Activated CD8-positive, alpha-beta T cell treated with anti-CD3 and anti-CD28 coated beads for 36 hours (primary cell): ENCODE results near the gene CHST15. TPM values are rescaled to one million over a fixed set of nuclear protein-coding genes. Genes with fewer than 3 reads are reported as not detected.

Experiments
- ATAC-seq: fragments of 200-7000 bp; cut with Tn5 transposase; one replicate; pipeline ENCODE4 v1.10.0; 2021; ENCODE audit warnings: mild to moderate bottlenecking, moderate library complexity
- CTCF ChIA-PET: fragments of 350-600 bp; sonication (Branson Sonifier 250); formaldehyde crosslinking; loops from one replicate; lab custom pipeline; 2021; ENCODE audit warnings: antibody characterized with exemption; lab: Charles Lee
- POLR2A ChIA-PET: fragments of 350-600 bp; sonication (Branson Sonifier 250); formaldehyde crosslinking; loops from one replicate; lab custom pipeline; 2021; ENCODE audit warnings: antibody characterized with exemption; lab: Charles Lee
- DNase-seq: peaks from one replicate; pipeline ENCODE4 v3.0.0-alpha.2; 2020
- H3K27ac Mint-ChIP-seq: one replicate; pipeline ENCODE4 v1.8.0; 2021; ENCODE audit warnings: mild to moderate bottlenecking, mixed read lengths
- H3K27me3 Mint-ChIP-seq: one replicate; pipeline ENCODE4 v1.8.0; 2021; ENCODE audit warnings: mixed read lengths
- H3K36me3 Mint-ChIP-seq: one replicate; pipeline ENCODE4 v1.8.0; 2021; ENCODE audit warnings: low read depth, mixed read lengths
- H3K4me1 Mint-ChIP-seq: one replicate; pipeline ENCODE4 v1.8.0; 2021; ENCODE audit warnings: low read depth, mixed read lengths
- H3K4me3 Mint-ChIP-seq: one replicate; pipeline ENCODE4 v1.8.0; 2021; ENCODE audit warnings: mild to moderate bottlenecking, moderate library complexity, mixed read lengths
- H3K9me3 Mint-ChIP-seq: one replicate; pipeline ENCODE4 v1.8.0; 2021; ENCODE audit warnings: mixed read lengths
- intact Hi-C: fragments of 100-400 bp; cut with micrococcal nuclease; formaldehyde crosslinking; loops from one replicate; pipeline ENCODE4 v1.10.0; 2022
- total RNA-seq, 2 experiments: library from RNA; stranded (reverse); gene quantifications; one replicate each; pipeline ENCODE4 v1.2.3, GENCODE V29; 2021
- TF ChIP-seq, protein P1 (sequence below): fragments of 200-600 bp; IDR thresholded peaks from one replicate; pipeline ENCODE4 v1.8.0; 2022; ENCODE audit warnings: antibody characterized with exemption, mild to moderate bottlenecking

CHST15 gene
- total RNA-seq, 2 experiments from 2014 or later: 0.36 to 0.81 TPM

DNA sequence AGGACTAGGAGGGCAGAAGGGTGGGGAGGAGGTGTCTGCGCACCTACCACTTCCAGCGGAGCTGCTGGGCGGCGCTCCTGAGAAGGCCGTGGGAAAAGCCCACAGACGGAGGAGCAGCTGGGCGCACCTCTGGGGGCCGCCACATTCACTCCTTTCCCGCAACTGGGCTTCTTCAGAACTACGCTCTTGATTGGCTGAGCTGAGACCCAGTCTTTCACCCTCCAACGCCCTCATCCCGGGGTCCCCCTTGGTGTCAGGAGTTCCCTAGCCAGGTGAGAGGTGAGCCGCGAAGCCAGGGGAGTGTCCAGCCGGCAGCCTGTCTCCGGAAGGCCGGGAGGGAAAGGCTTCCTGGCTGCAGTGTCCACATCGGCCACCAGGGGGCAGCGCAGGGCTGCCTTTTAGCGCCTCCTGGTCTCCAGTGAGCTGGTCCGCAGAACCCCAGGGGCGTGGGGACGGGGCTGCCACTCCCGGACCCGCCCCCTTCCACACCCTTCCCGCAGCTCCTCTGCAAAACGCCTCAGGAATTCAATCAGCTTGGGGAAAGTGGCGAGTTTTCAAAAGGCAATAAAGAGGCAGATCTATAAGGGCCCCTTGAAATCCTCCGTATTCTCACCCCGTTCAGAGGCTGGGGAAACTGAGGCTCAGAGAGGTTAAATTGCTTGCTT lies 98.8 kb downstream of the CHST15 start:
- intact Hi-C loops: loop anchor here (1.0 kb wide), 1 partner anchor 395 kb away; no protein-coding TSS in a partner anchor
- POLR2A ChIA-PET: interaction anchor here (0.8 to 0.9 kb wide), 3 partner anchors 393 to 470 kb away, joined by 3 read pairs; no protein-coding TSS in a partner anchor

DNA sequence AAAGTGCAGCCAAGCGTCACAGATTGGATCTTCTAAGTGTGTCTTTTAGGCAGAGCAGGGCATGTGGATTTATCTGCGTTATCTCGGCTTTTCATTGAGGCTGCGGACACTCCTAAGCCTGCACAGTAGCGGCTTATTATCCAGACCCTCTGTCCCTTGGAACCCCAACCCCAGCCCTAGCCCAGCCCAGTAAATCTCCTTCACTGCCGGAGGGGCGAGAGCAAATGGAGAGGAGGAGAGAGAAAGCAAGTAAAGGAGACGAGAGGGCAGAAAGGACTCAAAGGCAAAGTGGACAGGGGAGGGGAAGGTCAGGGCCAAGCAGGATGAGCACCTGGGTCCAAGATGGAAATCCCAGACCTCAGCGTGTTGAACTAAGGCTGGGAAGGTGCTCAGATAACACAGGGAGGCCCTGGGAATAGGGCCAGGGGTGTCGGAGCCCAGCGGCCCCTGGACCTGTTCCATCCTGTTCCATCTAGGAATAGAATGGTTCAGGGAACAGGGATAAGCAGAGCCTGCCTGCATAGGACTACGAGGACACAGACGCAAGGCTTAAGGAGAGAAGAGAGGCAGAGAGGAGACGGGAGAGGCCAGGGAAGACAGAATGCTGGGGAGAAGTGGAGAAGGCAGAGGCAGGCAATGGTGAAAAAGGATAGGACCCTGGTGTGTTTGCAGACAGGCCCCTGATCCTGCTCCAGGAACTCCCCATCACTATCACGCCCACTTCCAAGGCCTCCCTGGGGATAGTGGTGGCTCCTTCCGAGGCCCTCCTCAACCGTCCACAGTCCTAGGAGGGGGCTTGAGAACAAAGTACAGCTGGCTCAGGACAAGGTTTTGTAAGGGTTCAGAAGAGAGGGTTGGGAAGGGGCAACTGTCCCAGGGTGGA lies 99.6 kb downstream of the CHST15 start:
- H3K9me3 Mint-ChIP-seq: no peaks in the 10 kb centered on the region
- CTCF ChIA-PET: interaction anchor here (0.8 to 7.1 kb wide), 39 partner anchors 9 to 472 kb away, joined by 3 to 193 read pairs (median 5); no protein-coding TSS in a partner anchor
- H3K36me3 Mint-ChIP-seq: no peaks in the 10 kb centered on the region
- intact Hi-C loops: loop anchor here (1.0 kb wide), 1 partner anchor 396 kb away; no protein-coding TSS in a partner anchor
- peaks cover 9% of the 10 kb centered on the region for H3K4me1 Mint-ChIP-seq
- POLR2A ChIA-PET: interaction anchor here (0.8 to 0.9 kb wide), 2 partner anchors 397 to 471 kb away, joined by 3 read pairs; no protein-coding TSS in a partner anchor
- no peak overlapping the region for H3K4me3 Mint-ChIP-seq
- H3K27me3 Mint-ChIP-seq: peaks cover 48% of the 10 kb centered on the region
- DNase-seq (no peak), ATAC-seq (no peak)
- TF ChIP-seq, protein P1, sequence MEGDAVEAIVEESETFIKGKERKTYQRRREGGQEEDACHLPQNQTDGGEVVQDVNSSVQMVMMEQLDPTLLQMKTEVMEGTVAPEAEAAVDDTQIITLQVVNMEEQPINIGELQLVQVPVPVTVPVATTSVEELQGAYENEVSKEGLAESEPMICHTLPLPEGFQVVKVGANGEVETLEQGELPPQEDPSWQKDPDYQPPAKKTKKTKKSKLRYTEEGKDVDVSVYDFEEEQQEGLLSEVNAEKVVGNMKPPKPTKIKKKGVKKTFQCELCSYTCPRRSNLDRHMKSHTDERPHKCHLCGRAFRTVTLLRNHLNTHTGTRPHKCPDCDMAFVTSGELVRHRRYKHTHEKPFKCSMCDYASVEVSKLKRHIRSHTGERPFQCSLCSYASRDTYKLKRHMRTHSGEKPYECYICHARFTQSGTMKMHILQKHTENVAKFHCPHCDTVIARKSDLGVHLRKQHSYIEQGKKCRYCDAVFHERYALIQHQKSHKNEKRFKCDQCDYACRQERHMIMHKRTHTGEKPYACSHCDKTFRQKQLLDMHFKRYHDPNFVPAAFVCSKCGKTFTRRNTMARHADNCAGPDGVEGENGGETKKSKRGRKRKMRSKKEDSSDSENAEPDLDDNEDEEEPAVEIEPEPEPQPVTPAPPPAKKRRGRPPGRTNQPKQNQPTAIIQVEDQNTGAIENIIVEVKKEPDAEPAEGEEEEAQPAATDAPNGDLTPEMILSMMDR: no peak
- no peak overlapping the region for H3K27ac Mint-ChIP-seq

More for the DNA sequence above, 98.8 kb downstream of the CHST15 start:
- no peaks in the 10 kb centered on the region for H3K9me3 Mint-ChIP-seq
- H3K27me3 Mint-ChIP-seq: peaks cover 43% of the 10 kb centered on the region
- H3K27ac Mint-ChIP-seq: no peak overlapping the region
- DNase-seq (peak; percentile 84), ATAC-seq (peak; percentile 86)
- no peaks in the 10 kb centered on the region for H3K36me3 Mint-ChIP-seq
- TF ChIP-seq, protein P1: peak; percentile 99
- H3K4me1 Mint-ChIP-seq: peaks cover 9% of the 10 kb centered on the region
- peak overlapping the region; percentile 20 for H3K4me3 Mint-ChIP-seq
- CTCF ChIA-PET: interaction anchor here (0.6 to 7.1 kb wide), 51 partner anchors 9 to 471 kb away, joined by 3 to 193 read pairs (median 4); no protein-coding TSS in a partner anchor

DNA sequence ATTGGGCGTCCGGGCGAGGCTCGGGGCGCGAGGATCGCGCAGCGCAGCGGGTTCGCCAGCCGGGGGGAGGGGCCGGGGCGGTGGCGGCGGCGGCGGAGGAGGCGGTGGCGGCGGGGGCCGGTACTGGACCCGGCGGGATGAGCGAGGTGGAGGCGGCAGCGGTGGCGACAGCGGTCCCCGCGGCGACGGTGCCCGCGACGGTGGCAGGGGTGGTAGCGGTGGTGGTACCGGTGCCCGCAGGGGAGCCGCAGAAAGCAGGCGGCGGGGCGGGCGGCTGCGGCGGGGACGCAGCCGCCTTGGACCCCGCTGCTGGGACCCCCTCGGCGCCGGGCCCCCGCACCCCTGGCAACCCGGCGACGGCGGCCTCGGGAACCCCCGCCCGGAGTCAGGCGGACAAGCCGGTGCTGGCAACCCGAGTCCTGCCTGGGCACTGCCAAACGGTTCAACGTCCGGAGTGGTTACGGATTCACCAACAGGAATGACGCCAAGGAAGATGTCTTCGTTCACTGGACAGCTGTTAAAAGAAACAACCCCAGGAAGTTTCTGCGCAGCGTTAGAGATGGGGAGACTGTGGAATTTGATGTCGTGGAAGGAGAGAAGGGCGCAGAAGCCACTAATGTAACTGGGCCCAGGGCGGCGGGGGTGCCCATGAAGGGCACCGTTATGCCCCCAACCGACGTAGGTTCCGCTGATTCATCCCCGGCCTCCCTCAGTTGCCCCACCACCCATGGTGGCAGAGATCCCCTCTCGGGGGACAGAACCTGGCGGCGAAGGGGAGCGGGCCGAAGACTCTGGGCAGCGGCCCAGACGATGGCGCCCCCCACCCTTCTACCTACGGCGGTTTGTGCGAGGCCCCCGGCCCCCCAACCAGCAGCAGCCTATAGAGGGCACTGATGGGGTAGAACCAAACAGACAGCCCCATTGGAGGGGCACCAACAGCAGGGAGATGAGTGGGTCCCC lies 101.5 kb downstream of the CHST15 start:
- peaks cover 9% of the 10 kb centered on the region for H3K4me1 Mint-ChIP-seq
- CTCF ChIA-PET: interaction anchor here (2.9 kb wide), 1 partner anchor 397 kb away, joined by 11 read pairs; no protein-coding TSS in a partner anchor
- no peak overlapping the region for H3K27ac Mint-ChIP-seq
- no peaks in the 10 kb centered on the region for H3K9me3 Mint-ChIP-seq
- intact Hi-C loops: no loop called here
- ATAC-seq: no peak
- no peaks in the 10 kb centered on the region for H3K36me3 Mint-ChIP-seq
- POLR2A ChIA-PET: no interaction called here
- TF ChIP-seq, protein P1: no peak
- no peak for DNase-seq
- peaks cover 47% of the 10 kb centered on the region for H3K27me3 Mint-ChIP-seq
- no peak overlapping the region for H3K4me3 Mint-ChIP-seq

DNA sequence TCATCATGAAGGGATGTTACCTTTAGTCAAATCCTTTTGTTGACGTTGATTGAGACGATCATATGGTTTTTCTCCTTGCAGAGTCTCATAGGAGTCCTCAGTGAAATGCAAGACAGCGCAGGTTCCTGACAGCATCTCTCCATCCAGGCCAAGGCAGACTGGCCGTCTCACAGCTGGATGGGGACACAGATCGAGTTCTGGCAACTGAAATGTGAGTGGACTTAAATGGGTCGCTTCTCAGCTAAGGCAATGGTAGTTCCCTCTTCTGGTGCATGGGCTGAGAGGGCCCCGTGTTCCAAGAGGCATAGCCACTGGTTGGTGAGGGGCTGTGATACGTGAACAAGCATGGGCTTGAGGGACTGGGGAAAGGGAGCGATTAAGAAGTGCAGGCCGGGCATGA lies 102.5 kb downstream of the CHST15 start:
- Mint-ChIP-seq H3K9me3 (no peaks in the 10 kb centered on the region), H3K27ac (no peak overlapping the region), H3K4me3 (no peak overlapping the region), H3K4me1 (peaks cover 9% of the 10 kb centered on the region), H3K27me3 (peaks cover 47% of the 10 kb centered on the region), H3K36me3 (no peaks in the 10 kb centered on the region)
- ChIA-PET POLR2A (no interaction called here), CTCF (interaction anchor here (2.9 kb wide), 1 partner anchor 398 kb away, joined by 11 read pairs; no protein-coding TSS in a partner anchor)
- TF ChIP-seq, protein P1: no peak
- intact Hi-C loops: no loop called here
- no peak for ATAC-seq
- DNase-seq: no peak
